HepG2 (cell line): ENCODE results near the gene TBC1D10A. TPM values are rescaled to one million over a fixed set of nuclear protein-coding genes. Genes with fewer than 3 reads are reported as not detected.

Experiments used
- ATAC-seq: fragments of 200-7000 bp; cut with Tn5 transposase; 3 replicates; pipeline ENCODE4 v1.9.1; 2020; ENCODE audit warnings: mild to moderate bottlenecking, moderate library complexity
- BruUV-seq: library from RNA; stranded (reverse); fragments of 400-500 nt; replicated peaks from 2 replicates; lab custom pipeline; 2021; lab: Mats Ljungman, UMichigan
- CTCF ChIA-PET: fragments of 300-600 bp; formaldehyde crosslinking; extraction: SDS; loops from one replicate; lab custom pipeline; 2021; ENCODE audit warnings: low total read pairs, inconsistent platforms, low intra/inter-chr PET ratio; lab: Yijun Ruan, JAX
- POLR2A ChIA-PET: fragments of 350-600 bp; sonication (Branson Sonifier 250); formaldehyde crosslinking; loops from one replicate; lab custom pipeline; 2020; ENCODE audit warnings: antibody characterized with exemption, inconsistent platforms; lab: Yijun Ruan, JAX
- DNase-seq: peaks from one replicate; pipeline ENCODE4 v3.0.0-alpha.2; 2015; ENCODE audit warnings: low spot score
- FAIRE-seq: peaks from 3 replicates; lab custom pipeline; 2011; peaks lifted over from hg19 to GRCh38; lab: Jason Lieb, UNC
- H2AFZ ChIP-seq: one replicate; pipeline ENCODE4 v1.6.1; 2011; ENCODE audit warnings: low read length, inconsistent platforms
- H3K27ac ChIP-seq: fragments of 300-600 bp; 3 replicates; pipeline ENCODE4 v1.8.0; 2011; ENCODE audit warnings: mixed run types, mild to moderate bottlenecking, mixed read lengths, low read length, inconsistent platforms; ENCODE audit not compliant: insufficient read depth; ENCODE audit errors: extremely low read length
- H3K27me3 ChIP-seq, 2 experiments: fragments of 200-600 bp in 1 of 2; 2 replicates in 1 of 2; 3 replicates in 1 of 2; pipeline versions ENCODE4 v1.6.0 to v1.8.0; 2011; ENCODE audit warnings: low read length in 2 of 2, mild to moderate bottlenecking in 2 of 2, moderate library complexity in 2 of 2, inconsistent platforms in 1 of 2; ENCODE audit not compliant: insufficient read depth in 2 of 2, control insufficient read depth in 1 of 2
- H3K36me3 ChIP-seq, 2 experiments: fragments of 200-600 bp in 1 of 2; replicated peaks in 1 of 2; 2 replicates in 1 of 2; 3 replicates in 1 of 2; pipeline versions ENCODE4 v1.5.1 to v1.8.0; 2011; ENCODE audit warnings: low read length in 2 of 2, inconsistent platforms in 1 of 2; ENCODE audit not compliant: insufficient read depth in 2 of 2, control insufficient read depth in 1 of 2
- H3K4me1 ChIP-seq: 2 replicates; pipeline ENCODE4 v1.5.1; 2012; ENCODE audit warnings: low read length, inconsistent platforms; ENCODE audit not compliant: insufficient read depth
- H3K4me2 ChIP-seq: 2 replicates; pipeline ENCODE4 v1.6.0; 2011; ENCODE audit warnings: low read depth, low read length, inconsistent platforms
- H3K4me3 ChIP-seq, 3 experiments: fragments of 200-600 bp in 1 of 3; sonication (generic), shearing (Covaris generic) in 1 of 3; replicated peaks in 1 of 3; 2 replicates each; pipeline ENCODE4 v1.5.1; 2011 to 2016; ENCODE audit warnings: low read length in 3 of 3, inconsistent platforms in 2 of 3, low read depth in 2 of 3, mild to moderate bottlenecking in 2 of 3, control low read depth in 1 of 3, mixed read lengths in 1 of 3; ENCODE audit not compliant: insufficient read depth in 1 of 3
- H3K79me2 ChIP-seq: one replicate; pipeline ENCODE4 v1.6.1; 2011; ENCODE audit warnings: low read length, inconsistent platforms; ENCODE audit not compliant: insufficient read depth
- H3K9ac ChIP-seq: 2 replicates; pipeline ENCODE4 v1.6.0; 2011; ENCODE audit warnings: mild to moderate bottlenecking, low read depth, low read length, inconsistent platforms; ENCODE audit not compliant: insufficient read depth
- H3K9me3 ChIP-seq: 2 replicates; pipeline ENCODE4 v1.5.1; 2012; ENCODE audit warnings: mild to moderate bottlenecking, low read length
- H4K20me1 ChIP-seq: 2 replicates; pipeline ENCODE4 v1.6.0; 2011; ENCODE audit warnings: inconsistent platforms, mild to moderate bottlenecking, low read length, moderate library complexity; ENCODE audit not compliant: insufficient read depth
- BCL3 ChIP-seq: sonication (generic); formaldehyde crosslinking; IDR thresholded peaks from 2 replicates; pipeline ENCODE4 v1.5.1; 2020; ENCODE audit warnings: mild to moderate bottlenecking, missing genetic modification reagents, moderate library complexity
- FOXO1 ChIP-seq: sonication (generic); formaldehyde crosslinking; IDR thresholded peaks from 2 replicates; pipeline ENCODE4 v1.4.0; 2020; ENCODE audit warnings: missing genetic modification reagents
- KDM4B ChIP-seq: sonication (generic); formaldehyde crosslinking; IDR thresholded peaks from 2 replicates; pipeline ENCODE4 v1.4.0; 2020; ENCODE audit warnings: missing genetic modification reagents
- MED13 ChIP-seq: sonication (generic); formaldehyde crosslinking; IDR thresholded peaks from 2 replicates; pipeline ENCODE4 v1.5.0; 2020; ENCODE audit warnings: missing genetic modification reagents
- PAX8 ChIP-seq: sonication (generic); formaldehyde crosslinking; IDR thresholded peaks from 2 replicates; pipeline ENCODE4 v1.8.0; 2022; ENCODE audit warnings: mild to moderate bottlenecking, missing genetic modification reagents, borderline replicate concordance
- RAD51 ChIP-seq: fragments of 450-650 bp; IDR thresholded peaks from 2 replicates; pipeline ENCODE4 v1.6.1; 2016; ENCODE audit warnings: borderline replicate concordance
- SMAD9 ChIP-seq: sonication (generic); formaldehyde crosslinking; IDR thresholded peaks from 2 replicates; pipeline ENCODE4 v1.5.1; 2020; ENCODE audit warnings: mild to moderate bottlenecking, missing genetic modification reagents
- ZBTB2 ChIP-seq: sonication (generic); formaldehyde crosslinking; IDR thresholded peaks from 2 replicates; pipeline ENCODE4 v1.8.0; 2022; ENCODE audit warnings: low read depth, missing genetic modification reagents
- ZBTB37 ChIP-seq: sonication (generic); formaldehyde crosslinking; IDR thresholded peaks from 2 replicates; pipeline ENCODE4 v1.4.0; 2020; ENCODE audit warnings: mild to moderate bottlenecking, missing genetic modification reagents
- ZFP90 ChIP-seq: sonication (generic); formaldehyde crosslinking; IDR thresholded peaks from 2 replicates; pipeline ENCODE4 v1.8.0; 2022; ENCODE audit warnings: missing genetic modification reagents, mild to moderate bottlenecking, inconsistent platforms, borderline replicate concordance
- ZNF207 ChIP-seq: fragments of 450-650 bp; IDR thresholded peaks from 2 replicates; pipeline ENCODE4 v1.6.1; 2016; ENCODE audit warnings: antibody characterized with exemption, borderline replicate concordance
- ZNF275 ChIP-seq: sonication (generic); formaldehyde crosslinking; IDR thresholded peaks from 2 replicates; pipeline ENCODE4 v1.8.0; 2022; ENCODE audit warnings: missing genetic modification reagents, mild to moderate bottlenecking, inconsistent platforms, borderline replicate concordance
- ZNF510 ChIP-seq: sonication (generic); formaldehyde crosslinking; IDR thresholded peaks from 2 replicates; pipeline ENCODE4 v1.4.0; 2020; ENCODE audit warnings: low read depth, mild to moderate bottlenecking, missing genetic modification reagents
- ZNF670 ChIP-seq: sonication (generic); formaldehyde crosslinking; IDR thresholded peaks from 2 replicates; pipeline ENCODE4 v1.8.0; 2022; ENCODE audit warnings: mild to moderate bottlenecking, missing genetic modification reagents, borderline replicate concordance
- ZNF703 ChIP-seq: sonication (generic); formaldehyde crosslinking; IDR thresholded peaks from 2 replicates; pipeline ENCODE4 v1.5.1; 2020; ENCODE audit warnings: missing genetic modification reagents, mild to moderate bottlenecking, moderate library complexity, borderline replicate concordance
- ZNF713 ChIP-seq: sonication (generic); formaldehyde crosslinking; IDR thresholded peaks from 2 replicates; pipeline ENCODE4 v1.4.0; 2020; ENCODE audit warnings: mild to moderate bottlenecking, missing genetic modification reagents
- ZNF775 ChIP-seq: sonication (generic); formaldehyde crosslinking; IDR thresholded peaks from 2 replicates; pipeline ENCODE4 v1.4.0; 2020; ENCODE audit warnings: missing genetic modification reagents, mild to moderate bottlenecking, moderate library complexity, borderline replicate concordance
- WGBS: methylation state at CpG from one replicate; pipeline ENCODE4 v1.1.6; 2017; ENCODE audit warnings: low lambda C conversion rate; 5-methylcytosine and 5-hydroxymethylcytosine counted together
- in situ Hi-C: cut with HindIII; loops from 2 replicates; pipeline ENCODE4 v1.10.0; 2017; ENCODE audit warnings: low pct_unique_long_range_greater_than_20kb; ENCODE audit not compliant: extremely low pct_ligation_motif_present
- intact Hi-C: fragments of 100-400 bp; cut with micrococcal nuclease; formaldehyde crosslinking; loops from one replicate; pipeline ENCODE4 v1.10.0; 2022; ENCODE audit not compliant: unreplicated experiment
- polyA plus RNA-seq, 8 experiments: library from polyadenylated mRNA; depleted of rRNA in 3 of 8; stranded (reverse) in 7 of 8; unstranded in 1 of 8; fragments of >200 nt; fragmentation: Illumina TruSeq in 4 of 8; extraction: Trizol in 4 of 8; gene quantifications; 2 replicates each; pipeline versions ENCODE4 v1.2.1 to v1.2.3, GENCODE V29; 2011 to 2016; ENCODE audit warnings: low read depth in 4 of 8, missing spikeins in 1 of 8, mixed read lengths in 1 of 8; ENCODE audit not compliant: insufficient read depth in 1 of 8
- total RNA-seq, 5 experiments: library from RNA; depleted of rRNA; stranded (reverse); fragments of >200 nt; fragmentation: Illumina TruSeq; extraction: Trizol; gene quantifications; 2 replicates each; pipeline ENCODE4 v1.2.3, GENCODE V29; 2016; ENCODE audit warnings: low read depth in 1 of 5

The TBC1D10A gene
- total and polyA plus RNA-seq, 2 of the 13 experiments (the other 11 are each of a cell fraction or from before 2014, with no cell fraction given), result 4.2 to 4.9 TPM

GRCh38 chr22:30276039-30276438, 50.7 kb downstream of the TBC1D10A start:
- ChIA-PET CTCF (no interaction called here), POLR2A (no interaction called here)
- DNase-seq (no peak), ATAC-seq (no peak), FAIRE-seq (no peak)
- WGBS, result 60% methylated on average over 7 of the region's 8 CpGs
- no peak overlapping the region for H3K27ac ChIP-seq
- H3K9ac ChIP-seq, result no peak overlapping the region
- H4K20me1 ChIP-seq, result no peaks in the 10 kb centered on the region
- in situ Hi-C loops (no loop called here), intact Hi-C loops (no loop called here)
- H3K79me2 ChIP-seq, result no peaks in the 10 kb centered on the region
- peaks cover 11% of the 10 kb centered on the region; the same call in 1 of the 2 replicates for H3K4me1 ChIP-seq
- H3K27me3 ChIP-seq, result peaks cover 6 to 44% of the 10 kb centered on the region in 2 experiments
- no peak overlapping the region for H2AFZ ChIP-seq
- no peak overlapping the region for H3K4me3 ChIP-seq
- H3K4me2 ChIP-seq, result no peak overlapping the region
- H3K36me3 ChIP-seq, result no peaks in the 10 kb centered on the region
- BruUV-seq, result no TSS peak
- no peaks in the 10 kb centered on the region for H3K9me3 ChIP-seq
- TF ChIP-seq ZNF207, result no peak
- no peak for TF ChIP-seq ZNF713
- no peak for TF ChIP-seq ZNF670
- no peak for TF ChIP-seq FOXO1 (CRISPR knock-in tag)
- no peak for TF ChIP-seq BCL3
- no peak for TF ChIP-seq PAX8 (CRISPR knock-in tag)
- no peak for TF ChIP-seq ZBTB2 (CRISPR knock-in tag)
- TF ChIP-seq SMAD9 (CRISPR knock-in tag), result no peak
- TF ChIP-seq MED13 (CRISPR knock-in tag), result no peak
- TF ChIP-seq ZNF775 (CRISPR knock-in tag), result no peak
- TF ChIP-seq ZFP90 (CRISPR knock-in tag), result no peak
- TF ChIP-seq ZNF510 (CRISPR knock-in tag), result no peak
- TF ChIP-seq RAD51, result no peak
- TF ChIP-seq ZNF703 (CRISPR knock-in tag), result no peak
- no peak for TF ChIP-seq ZBTB37 (CRISPR knock-in tag)
- no peak for TF ChIP-seq ZNF275 (CRISPR knock-in tag)
- TF ChIP-seq KDM4B (CRISPR knock-in tag), result no peak
